ENCODE measurements around the gene GDF10.

DNA sequence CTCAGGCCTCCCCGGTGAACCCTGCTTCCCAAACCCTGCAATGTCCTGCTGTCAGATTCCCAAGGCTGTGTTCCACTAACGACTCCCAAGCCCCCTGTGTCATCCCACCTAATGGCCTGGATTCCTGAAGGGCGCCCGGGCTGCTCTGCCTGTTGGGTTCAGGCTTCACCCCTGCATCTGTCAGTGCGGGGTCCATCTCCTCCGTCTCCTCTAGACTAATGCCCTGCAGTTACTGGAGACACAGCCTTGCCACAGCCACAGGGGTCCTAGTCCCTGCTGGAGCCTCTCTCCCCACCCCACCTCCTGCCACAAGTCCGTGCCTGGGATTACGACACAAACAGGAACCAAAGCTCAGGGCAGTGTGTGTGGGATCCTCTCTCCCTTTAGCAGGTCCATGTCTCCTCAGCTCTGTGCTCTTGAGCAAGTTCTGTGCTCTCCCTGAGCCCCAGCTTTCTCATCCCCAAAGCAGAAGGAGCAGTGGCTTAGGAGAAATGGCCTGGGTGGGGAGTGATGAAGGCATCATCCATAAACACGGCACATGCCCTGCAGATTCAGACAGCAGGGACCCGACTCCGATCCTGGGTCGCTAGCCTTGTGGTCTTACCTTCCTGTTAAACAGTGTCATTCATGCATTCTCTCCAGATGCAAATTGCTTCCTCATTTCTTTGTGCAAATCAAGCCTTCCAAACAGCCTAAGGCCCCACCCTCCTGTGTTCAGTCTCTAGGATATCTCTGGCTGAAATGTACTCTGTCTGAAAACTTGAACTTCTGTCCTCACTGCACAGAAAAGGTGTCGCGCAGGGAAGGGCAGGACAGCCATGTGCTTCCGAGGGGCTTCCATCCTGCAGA lies 40.0 kb downstream of the GDF10 start:
- TF ChIP-seq, protein P1, sequence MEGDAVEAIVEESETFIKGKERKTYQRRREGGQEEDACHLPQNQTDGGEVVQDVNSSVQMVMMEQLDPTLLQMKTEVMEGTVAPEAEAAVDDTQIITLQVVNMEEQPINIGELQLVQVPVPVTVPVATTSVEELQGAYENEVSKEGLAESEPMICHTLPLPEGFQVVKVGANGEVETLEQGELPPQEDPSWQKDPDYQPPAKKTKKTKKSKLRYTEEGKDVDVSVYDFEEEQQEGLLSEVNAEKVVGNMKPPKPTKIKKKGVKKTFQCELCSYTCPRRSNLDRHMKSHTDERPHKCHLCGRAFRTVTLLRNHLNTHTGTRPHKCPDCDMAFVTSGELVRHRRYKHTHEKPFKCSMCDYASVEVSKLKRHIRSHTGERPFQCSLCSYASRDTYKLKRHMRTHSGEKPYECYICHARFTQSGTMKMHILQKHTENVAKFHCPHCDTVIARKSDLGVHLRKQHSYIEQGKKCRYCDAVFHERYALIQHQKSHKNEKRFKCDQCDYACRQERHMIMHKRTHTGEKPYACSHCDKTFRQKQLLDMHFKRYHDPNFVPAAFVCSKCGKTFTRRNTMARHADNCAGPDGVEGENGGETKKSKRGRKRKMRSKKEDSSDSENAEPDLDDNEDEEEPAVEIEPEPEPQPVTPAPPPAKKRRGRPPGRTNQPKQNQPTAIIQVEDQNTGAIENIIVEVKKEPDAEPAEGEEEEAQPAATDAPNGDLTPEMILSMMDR (IDR thresholded peaks at IDR 0.05) = no peak
- TF ChIP-seq, protein P2, sequence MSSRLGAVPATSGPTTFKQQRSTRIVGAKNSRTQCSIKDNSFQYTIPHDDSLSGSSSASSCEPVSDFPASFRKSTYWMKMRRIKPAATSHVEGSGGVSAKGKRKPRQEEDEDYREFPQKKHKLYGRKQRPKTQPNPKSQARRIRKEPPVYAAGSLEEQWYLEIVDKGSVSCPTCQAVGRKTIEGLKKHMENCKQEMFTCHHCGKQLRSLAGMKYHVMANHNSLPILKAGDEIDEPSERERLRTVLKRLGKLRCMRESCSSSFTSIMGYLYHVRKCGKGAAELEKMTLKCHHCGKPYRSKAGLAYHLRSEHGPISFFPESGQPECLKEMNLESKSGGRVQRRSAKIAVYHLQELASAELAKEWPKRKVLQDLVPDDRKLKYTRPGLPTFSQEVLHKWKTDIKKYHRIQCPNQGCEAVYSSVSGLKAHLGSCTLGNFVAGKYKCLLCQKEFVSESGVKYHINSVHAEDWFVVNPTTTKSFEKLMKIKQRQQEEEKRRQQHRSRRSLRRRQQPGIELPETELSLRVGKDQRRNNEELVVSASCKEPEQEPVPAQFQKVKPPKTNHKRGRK (CRISPR knock-in tag; IDR thresholded peaks at IDR 0.05; ENCODE audit: borderline replicate concordance) = no peak
- TF ChIP-seq CREB1 (CRISPR knock-in tag; IDR thresholded peaks at IDR 0.05) (no peak), TEAD4 (CRISPR knock-in tag; IDR thresholded peaks at IDR 0.05) (no peak), ZNF232 (CRISPR knock-in tag; IDR thresholded peaks at IDR 0.05) (no peak), SP1 (CRISPR knock-in tag; conservative IDR thresholded peaks at IDR 0.05) (no peak), SMAD3 (CRISPR knock-in tag; IDR thresholded peaks at IDR 0.05; ENCODE audit: borderline replicate concordance) (no peak), ZNF416 (CRISPR knock-in tag; IDR thresholded peaks at IDR 0.05) (no peak), NR1H2 (CRISPR knock-in tag; IDR thresholded peaks at IDR 0.05) (no peak), ZNF396 (CRISPR knock-in tag; IDR thresholded peaks at IDR 0.05; ENCODE audit: borderline replicate concordance) (no peak), ZNF138 (CRISPR knock-in tag; conservative IDR thresholded peaks at IDR 0.05) (no peak)

All from WTC11 (cell line).